IPS-15b (cell line): ENCODE measurements around the gene ISG20L2.

Experiments
- H3K27me3 ChIP-seq: one replicate; pipeline ENCODE4 v1.6.1; 2013; ENCODE audit warnings: low read length; ENCODE audit not compliant: control insufficient read depth, insufficient read depth
- H3K36me3 ChIP-seq: one replicate; pipeline ENCODE4 v1.6.1; 2013; ENCODE audit warnings: low read length; ENCODE audit not compliant: control insufficient read depth, insufficient read depth
- H3K4me1 ChIP-seq: one replicate; pipeline ENCODE4 v1.6.1; 2013; ENCODE audit warnings: mild to moderate bottlenecking, low read length; ENCODE audit not compliant: control insufficient read depth, insufficient read depth
- H3K4me3 ChIP-seq: one replicate; pipeline ENCODE4 v1.5.1; 2013; ENCODE audit warnings: low read depth, low read length
- H3K9ac ChIP-seq: one replicate; pipeline ENCODE4 v1.6.1; 2013; ENCODE audit warnings: low read depth, mild to moderate bottlenecking, low read length
- H3K9me3 ChIP-seq: one replicate; pipeline ENCODE4 v1.6.1; 2013; ENCODE audit warnings: mild to moderate bottlenecking, low read length; ENCODE audit not compliant: control insufficient read depth, insufficient read depth

Gene ISG20L2

GRCh38 chr1:156708218-156708661, 20.3 kb downstream of the ISG20L2 start:
- Histone ChIP-seq H3K4me1 (peaks cover 33% of the 10 kb centered on the region), H3K9ac (no peak overlapping the region), H3K36me3 (no peaks in the 10 kb centered on the region), H3K27me3 (peaks cover 11% of the 10 kb centered on the region), H3K9me3 (no peaks in the 10 kb centered on the region), H3K4me3 (peak overlapping the region; percentile 82)

GRCh38 chr1:156707417-156708217, 20.9 kb downstream of the ISG20L2 start:
- Histone ChIP-seq H3K9ac (no peak overlapping the region), H3K27me3 (peaks cover 11% of the 10 kb centered on the region), H3K4me1 (peaks cover 36% of the 10 kb centered on the region), H3K9me3 (no peaks in the 10 kb centered on the region), H3K4me3 (peak overlapping the region; percentile 82), H3K36me3 (no peaks in the 10 kb centered on the region)

- peaks cover 11% of the 10 kb centered on the region for H3K27me3 ChIP-seq
- H3K4me1 ChIP-seq = peaks cover 36% of the 10 kb centered on the region
- H3K36me3 ChIP-seq = no peaks in the 10 kb centered on the region
- H3K9me3 ChIP-seq = no peaks in the 10 kb centered on the region
- H3K4me3 ChIP-seq = peak overlapping the region; percentile 82
- peak overlapping the region; percentile 60 for H3K9ac ChIP-seq
Observed at GRCh38 chr1:156706657-156707416, 21.7 kb downstream of the ISG20L2 start.

- Histone ChIP-seq H3K36me3 (peaks cover 5% of the 10 kb centered on the region), H3K4me1 (peaks cover 36% of the 10 kb centered on the region), H3K27me3 (peaks cover 11% of the 10 kb centered on the region), H3K4me3 (peak overlapping the region; percentile 85), H3K9me3 (no peaks in the 10 kb centered on the region), H3K9ac (peak overlapping the region; percentile 60)
Observed at GRCh38 chr1:156705918-156706656, 22.5 kb downstream of the ISG20L2 start.

- Histone ChIP-seq H3K27me3 (peaks cover 11% of the 10 kb centered on the region), H3K4me3 (peak within 1 kb of the TSS; percentile 85), H3K4me1 (peaks cover 32% of the 10 kb centered on the region), H3K9ac (peak within 1 kb of the TSS; percentile 79), H3K9me3 (no peaks in the 10 kb centered on the region), H3K36me3 (peaks cover 11% of the 10 kb centered on the region)
Observed at GRCh38 chr1:156705321-156705917, 23.1 kb downstream of the ISG20L2 start, which contains the start of gene CRABP2. Gene CRABP2 (minus strand): TSS chr1:156705583. CDS start chr1:156705446, 137 bp downstream.

- Histone ChIP-seq H3K36me3 (peaks cover 16% of the 10 kb centered on the region), H3K27me3 (peaks cover 11% of the 10 kb centered on the region), H3K4me3 (peak overlapping the region; percentile 85), H3K9ac (peak overlapping the region; percentile 79), H3K9me3 (no peaks in the 10 kb centered on the region), H3K4me1 (peaks cover 27% of the 10 kb centered on the region)
Observed at GRCh38 chr1:156704930-156705320, 23.6 kb downstream of the ISG20L2 start.

- Histone ChIP-seq H3K9ac (peak overlapping the region; percentile 5), H3K9me3 (no peaks in the 10 kb centered on the region), H3K4me3 (peak overlapping the region; percentile 85), H3K27me3 (peaks cover 11% of the 10 kb centered on the region), H3K36me3 (peaks cover 22% of the 10 kb centered on the region), H3K4me1 (peaks cover 20% of the 10 kb centered on the region)
Observed at GRCh38 chr1:156704166-156704711, 24.3 kb downstream of the ISG20L2 start.

- Histone ChIP-seq H3K27me3 (peaks cover 11% of the 10 kb centered on the region), H3K4me1 (peaks cover 15% of the 10 kb centered on the region), H3K9me3 (no peaks in the 10 kb centered on the region), H3K9ac (peak overlapping the region; percentile 5), H3K36me3 (peaks cover 26% of the 10 kb centered on the region), H3K4me3 (peak overlapping the region; percentile 85)
Observed at GRCh38 chr1:156703741-156704140, 24.8 kb downstream of the ISG20L2 start.

GRCh38 chr1:156703336-156703735, 25.2 kb downstream of the ISG20L2 start:
- H3K9me3 ChIP-seq = no peaks in the 10 kb centered on the region
- peaks cover 11% of the 10 kb centered on the region for H3K27me3 ChIP-seq
- H3K36me3 ChIP-seq = peaks cover 29% of the 10 kb centered on the region
- H3K4me1 ChIP-seq = peaks cover 11% of the 10 kb centered on the region
- H3K9ac ChIP-seq = peak overlapping the region; percentile 5
- peak overlapping the region; percentile 85 for H3K4me3 ChIP-seq

GRCh38 chr1:156700736-156701531, 27.6 kb downstream of the ISG20L2 start:
- Histone ChIP-seq H3K27me3 (peaks cover 11% of the 10 kb centered on the region), H3K9ac (no peak overlapping the region), H3K4me1 (peaks cover 7% of the 10 kb centered on the region), H3K9me3 (no peaks in the 10 kb centered on the region), H3K36me3 (peaks cover 31% of the 10 kb centered on the region), H3K4me3 (no peak overlapping the region)
